Glutamatergic neuron (in vitro differentiated cells): ENCODE results near the gene PTPRF. TPM values are rescaled to one million over a fixed set of nuclear protein-coding genes. Genes with fewer than 3 reads are reported as not detected.

Source experiments
- DNase-seq: peaks from one replicate; pipeline ENCODE4 v3.0.0; 2022
- H3K27ac Mint-ChIP-seq: one replicate; pipeline ENCODE4 v1.8.0; 2020; ENCODE audit warnings: mild to moderate bottlenecking, mixed read lengths, inconsistent platforms; ENCODE audit not compliant: unreplicated experiment
- H3K27me3 Mint-ChIP-seq: one replicate; pipeline ENCODE4 v1.8.0; 2020; ENCODE audit warnings: mild to moderate bottlenecking, moderate library complexity, mixed read lengths, inconsistent platforms; ENCODE audit not compliant: unreplicated experiment
- H3K36me3 Mint-ChIP-seq: one replicate; pipeline ENCODE4 v1.8.0; 2020; ENCODE audit warnings: mild to moderate bottlenecking, mixed read lengths, inconsistent platforms; ENCODE audit not compliant: unreplicated experiment
- H3K4me1 Mint-ChIP-seq: one replicate; pipeline ENCODE4 v1.8.0; 2020; ENCODE audit warnings: mild to moderate bottlenecking, low read depth, mixed read lengths, inconsistent platforms; ENCODE audit not compliant: unreplicated experiment
- H3K4me3 Mint-ChIP-seq: one replicate; pipeline ENCODE4 v1.8.0; 2020; ENCODE audit warnings: mild to moderate bottlenecking, mixed read lengths, inconsistent platforms; ENCODE audit not compliant: unreplicated experiment
- H3K9me3 Mint-ChIP-seq: one replicate; pipeline ENCODE4 v1.8.0; 2020; ENCODE audit warnings: mild to moderate bottlenecking, moderate library complexity, mixed read lengths, inconsistent platforms; ENCODE audit not compliant: unreplicated experiment
- total RNA-seq: library from RNA; stranded (reverse); fragmentation: NEBNext Ultra II Directional; extraction: Animal tissue kit (Norgen Biotek cat#: 25700); gene quantifications from one replicate; pipeline ENCODE4 v1.2.1, GENCODE V29; 2021; ENCODE audit not compliant: unreplicated experiment
- TF ChIP-seq, protein P1 (sequence below): fragments of 200-600 bp; sonication (generic); IDR thresholded peaks from one replicate; pipeline ENCODE4 v1.5.0; 2021; ENCODE audit not compliant: partially characterized antibody, unreplicated experiment

PTPRF gene
- total RNA-seq, 1 donor from 2014 or later = 171 TPM

GRCh38 chr1:43584204-43584603 lies 53.5 kb downstream of the PTPRF start:
- peaks cover 14% of the 10 kb centered on the region for H3K36me3 Mint-ChIP-seq
- H3K27ac Mint-ChIP-seq = peak overlapping the region; percentile 68
- no peak overlapping the region for H3K4me3 Mint-ChIP-seq
- H3K9me3 Mint-ChIP-seq = peaks cover 4% of the 10 kb centered on the region
- TF ChIP-seq, protein P1, sequence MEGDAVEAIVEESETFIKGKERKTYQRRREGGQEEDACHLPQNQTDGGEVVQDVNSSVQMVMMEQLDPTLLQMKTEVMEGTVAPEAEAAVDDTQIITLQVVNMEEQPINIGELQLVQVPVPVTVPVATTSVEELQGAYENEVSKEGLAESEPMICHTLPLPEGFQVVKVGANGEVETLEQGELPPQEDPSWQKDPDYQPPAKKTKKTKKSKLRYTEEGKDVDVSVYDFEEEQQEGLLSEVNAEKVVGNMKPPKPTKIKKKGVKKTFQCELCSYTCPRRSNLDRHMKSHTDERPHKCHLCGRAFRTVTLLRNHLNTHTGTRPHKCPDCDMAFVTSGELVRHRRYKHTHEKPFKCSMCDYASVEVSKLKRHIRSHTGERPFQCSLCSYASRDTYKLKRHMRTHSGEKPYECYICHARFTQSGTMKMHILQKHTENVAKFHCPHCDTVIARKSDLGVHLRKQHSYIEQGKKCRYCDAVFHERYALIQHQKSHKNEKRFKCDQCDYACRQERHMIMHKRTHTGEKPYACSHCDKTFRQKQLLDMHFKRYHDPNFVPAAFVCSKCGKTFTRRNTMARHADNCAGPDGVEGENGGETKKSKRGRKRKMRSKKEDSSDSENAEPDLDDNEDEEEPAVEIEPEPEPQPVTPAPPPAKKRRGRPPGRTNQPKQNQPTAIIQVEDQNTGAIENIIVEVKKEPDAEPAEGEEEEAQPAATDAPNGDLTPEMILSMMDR = no peak
- H3K27me3 Mint-ChIP-seq = peaks cover 3% of the 10 kb centered on the region
- H3K4me1 Mint-ChIP-seq = peaks cover 21% of the 10 kb centered on the region
- DNase-seq = no peak

GRCh38 chr1:43585557-43585956 lies 54.9 kb downstream of the PTPRF start:
- Mint-ChIP-seq H3K36me3 (peaks cover 14% of the 10 kb centered on the region), H3K27ac (no peak overlapping the region), H3K27me3 (peaks cover 3% of the 10 kb centered on the region), H3K9me3 (peaks cover 11% of the 10 kb centered on the region), H3K4me3 (no peak overlapping the region), H3K4me1 (peaks cover 29% of the 10 kb centered on the region)
- TF ChIP-seq, protein P1 = no peak
- no peak for DNase-seq

GRCh38 chr1:43586136-43586731 lies 55.6 kb downstream of the PTPRF start:
- H3K9me3 Mint-ChIP-seq = peaks cover 11% of the 10 kb centered on the region
- peaks cover 3% of the 10 kb centered on the region for H3K27me3 Mint-ChIP-seq
- DNase-seq = no peak
- H3K4me3 Mint-ChIP-seq = no peak overlapping the region
- peaks cover 11% of the 10 kb centered on the region for H3K36me3 Mint-ChIP-seq
- no peak overlapping the region for H3K27ac Mint-ChIP-seq
- TF ChIP-seq, protein P1 = no peak
- peaks cover 30% of the 10 kb centered on the region for H3K4me1 Mint-ChIP-seq

DNA sequence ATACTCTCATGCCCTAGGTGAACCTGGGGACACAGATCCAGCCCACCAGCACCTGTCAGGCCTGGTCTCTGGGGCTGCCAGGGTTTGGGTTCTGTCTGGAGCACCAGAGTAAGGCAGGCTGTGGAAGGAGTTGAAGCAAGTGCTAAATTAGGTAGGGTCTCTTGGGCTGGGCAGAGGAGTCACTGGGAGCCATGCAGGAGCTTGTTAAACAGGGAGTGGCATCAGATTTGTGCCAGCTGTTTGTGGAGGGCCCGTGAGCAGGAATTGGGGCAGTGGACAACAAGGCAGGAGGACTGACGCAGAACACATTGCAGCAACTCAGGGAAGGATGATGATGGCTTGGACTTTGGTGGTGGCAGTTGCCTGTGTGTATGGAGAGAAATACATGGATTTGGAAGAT lies 56.3 kb downstream of the PTPRF start:
- Mint-ChIP-seq H3K4me3 (no peak overlapping the region), H3K27me3 (peaks cover 3% of the 10 kb centered on the region), H3K36me3 (peaks cover 9% of the 10 kb centered on the region), H3K27ac (peak overlapping the region; percentile 40), H3K4me1 (peaks cover 28% of the 10 kb centered on the region), H3K9me3 (peaks cover 14% of the 10 kb centered on the region)
- no peak for DNase-seq
- TF ChIP-seq, protein P1 = no peak

GRCh38 chr1:43587594-43587993 lies 56.9 kb downstream of the PTPRF start:
- Mint-ChIP-seq H3K36me3 (peaks cover 9% of the 10 kb centered on the region), H3K27ac (no peak overlapping the region), H3K9me3 (peaks cover 14% of the 10 kb centered on the region), H3K27me3 (peaks cover 3% of the 10 kb centered on the region), H3K4me1 (peaks cover 27% of the 10 kb centered on the region), H3K4me3 (no peak overlapping the region)
- DNase-seq = no peak
- TF ChIP-seq, protein P1 = no peak
